Stimulated activated naive CD8-positive, alpha-beta T cell treated with anti-CD3 and anti-CD28 coated beads, Interleukin-15, amount 100 ng/mL, for 72 hours (primary cell): Measurements from ENCODE around the gene CNRIP1.

Source experiments
- ATAC-seq: fragments of 150-1000 bp; cut with Tn5 transposase; 2 replicates; pipeline ENCODE4 v1.10.0; 2021; ENCODE audit warnings: mild to moderate bottlenecking, moderate library complexity
- DNase-seq, 2 donors: peaks; one replicate each; pipeline ENCODE4 v3.0.0; 2021 to 2022
- H3K27ac Mint-ChIP-seq, 2 donors: one replicate each; pipeline ENCODE4 v1.8.0; 2022; ENCODE audit warnings: mild to moderate bottlenecking in 2 of 2, mixed read lengths in 2 of 2, moderate library complexity in 2 of 2
- H3K27me3 Mint-ChIP-seq: one replicate; pipeline ENCODE4 v1.8.0; 2022; ENCODE audit warnings: mixed read lengths
- H3K4me1 Mint-ChIP-seq: one replicate; pipeline ENCODE4 v1.8.0; 2022; ENCODE audit warnings: mild to moderate bottlenecking, mixed read lengths
- H3K4me3 Mint-ChIP-seq, 2 donors: one replicate each; pipeline ENCODE4 v1.8.0; 2022; ENCODE audit warnings: mild to moderate bottlenecking in 2 of 2, mixed read lengths in 2 of 2, moderate library complexity in 1 of 2
- H3K9me3 Mint-ChIP-seq, 2 donors: one replicate each; pipeline ENCODE4 v1.8.0; 2022; ENCODE audit warnings: mixed read lengths in 2 of 2

Gene CNRIP1

DNA sequence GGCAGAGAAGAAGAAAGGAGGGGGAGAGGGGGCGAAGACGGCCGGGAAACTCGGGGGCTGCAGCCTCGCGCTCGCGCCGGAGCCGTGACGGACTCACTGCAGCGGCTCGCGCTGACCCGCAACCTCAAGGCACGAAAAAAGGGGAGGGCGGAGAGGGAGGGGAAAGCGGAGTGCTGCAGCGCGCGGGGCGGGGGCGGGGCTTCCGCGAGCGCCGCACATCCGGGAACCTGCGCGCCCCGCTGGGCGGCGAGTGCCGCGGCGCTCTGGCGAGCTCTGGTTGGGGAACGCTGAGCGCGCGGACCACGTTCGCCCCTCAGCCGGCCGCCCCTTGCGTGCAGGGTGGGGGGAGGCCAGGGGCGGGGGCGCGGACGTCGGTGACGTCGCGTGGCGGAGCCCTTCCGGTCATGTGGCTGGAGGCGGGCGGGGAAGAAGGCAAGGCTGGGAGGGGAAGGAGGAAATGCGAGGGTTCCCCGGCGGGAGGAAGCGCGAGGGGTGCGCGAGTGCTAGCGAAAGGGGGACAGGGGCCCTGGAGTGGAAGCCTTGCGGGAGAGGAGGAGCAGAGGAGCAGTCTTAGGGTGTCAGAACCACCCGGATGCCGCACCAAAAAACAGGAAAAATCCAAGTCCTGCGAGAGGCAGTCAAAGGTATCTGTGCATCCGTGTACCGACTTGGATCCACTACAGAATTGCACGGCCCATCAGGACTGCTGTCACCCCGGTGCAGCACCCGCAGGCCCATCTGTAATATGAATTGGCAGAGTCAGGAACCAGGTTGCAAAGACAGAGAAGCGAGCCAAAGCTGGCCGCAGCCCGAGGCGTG, 67.1 kb downstream of the CNRIP1 start, which contains the start of gene PPP3R1:
Gene PPP3R1, minus strand, starts transcription at position 133 of the 819 bp plus-strand sequence. CDS start 405 bp downstream, outside the sequence.
- Mint-ChIP-seq H3K27ac (peak within 1 kb of the TSS; percentile 97 to 99), H3K9me3 (no peaks in the 10 kb centered on the region), H3K4me3 (peak within 1 kb of the TSS; percentile 96 to 97), H3K4me1 (peaks cover 21% of the 10 kb centered on the region), H3K27me3 (no peaks in the 10 kb centered on the region)
- DNase-seq (peak; percentile 94 to 96), ATAC-seq (peak; percentile 92)

- Mint-ChIP-seq H3K27ac (peak overlapping the region; percentile 97 to 99), H3K9me3 (no peaks in the 10 kb centered on the region), H3K27me3 (no peaks in the 10 kb centered on the region), H3K4me1 (peaks cover 21% of the 10 kb centered on the region), H3K4me3 (peak overlapping the region; percentile 96 to 97)
- peak; percentile 57 to 74 for DNase-seq
- peak; percentile 23 for ATAC-seq
Observed at GRCh38 chr2:68251855-68252399, 67.8 kb downstream of the CNRIP1 start.

GRCh38 chr2:68251187-68251854, 68.4 kb downstream of the CNRIP1 start:
- ATAC-seq (peak; percentile 73), DNase-seq (peak; percentile 69 to 81)
- Mint-ChIP-seq H3K27ac (peak overlapping the region; percentile 95 to 99), H3K4me3 (peak overlapping the region; percentile 87 to 97), H3K4me1 (peaks cover 21% of the 10 kb centered on the region), H3K27me3 (no peaks in the 10 kb centered on the region), H3K9me3 (no peaks in the 10 kb centered on the region)

DNA sequence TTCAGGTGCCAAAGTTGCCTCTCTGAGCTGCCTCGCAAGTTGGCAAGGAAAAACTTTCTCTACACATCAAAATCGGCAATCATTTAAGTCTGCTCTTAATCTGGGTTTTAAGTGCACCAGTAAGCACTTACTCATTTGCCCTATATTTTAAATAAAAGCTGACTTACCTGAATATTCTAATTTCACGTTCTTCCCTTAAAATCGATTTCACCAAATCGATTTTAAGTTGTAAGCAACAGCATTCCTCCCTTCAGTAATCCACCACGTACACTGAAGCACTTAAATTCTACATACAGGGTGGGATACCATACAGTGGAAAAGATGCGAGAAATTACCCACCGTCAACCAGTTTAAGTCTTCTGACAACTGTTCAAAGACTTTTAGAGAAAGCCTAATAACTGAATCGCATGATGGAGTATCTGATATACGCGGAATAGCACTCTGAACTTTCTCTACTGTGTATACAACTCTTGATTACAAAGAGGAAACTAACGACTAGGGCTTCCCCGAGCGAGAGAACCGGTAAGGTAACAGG, 69.0 kb downstream of the CNRIP1 start:
- ATAC-seq (no peak), DNase-seq (no peak)
- Mint-ChIP-seq H3K4me1 (peaks cover 21% of the 10 kb centered on the region), H3K9me3 (no peaks in the 10 kb centered on the region), H3K27ac (peak overlapping the region; percentile 95 to 99), H3K27me3 (no peaks in the 10 kb centered on the region), H3K4me3 (peak overlapping the region; percentile 87 to 97)

DNA sequence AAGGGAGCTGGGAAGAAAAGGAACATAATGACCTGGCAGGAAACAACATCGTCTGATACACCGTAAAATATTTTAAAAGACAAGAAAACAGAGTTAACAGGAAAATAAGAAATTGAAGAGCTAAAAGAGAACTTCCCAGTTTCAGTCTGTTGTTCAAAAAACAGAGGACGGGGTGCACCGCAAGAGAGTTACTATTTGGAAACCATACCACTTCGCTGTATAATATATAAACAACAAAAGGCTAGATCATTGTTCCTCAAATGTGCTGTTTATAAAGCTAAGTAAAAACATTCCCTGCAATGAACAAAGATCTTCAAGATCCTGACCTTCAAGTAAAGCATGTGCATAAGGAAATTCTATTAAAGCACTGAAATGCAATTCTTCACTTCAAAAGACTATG, 69.6 kb downstream of the CNRIP1 start:
- no peak for ATAC-seq
- Mint-ChIP-seq H3K27ac (peak overlapping the region in 1 of 2 donors; percentile 95), H3K9me3 (no peaks in the 10 kb centered on the region), H3K4me3 (peak overlapping the region; percentile 87 to 97), H3K27me3 (no peaks in the 10 kb centered on the region), H3K4me1 (peaks cover 18% of the 10 kb centered on the region)
- DNase-seq, result no peak

GRCh38 chr2:68248806-68249205, 70.9 kb downstream of the CNRIP1 start:
- peak overlapping the region in 1 of 2 donors; percentile 20 for H3K27ac Mint-ChIP-seq
- no peaks in the 10 kb centered on the region for H3K9me3 Mint-ChIP-seq
- H3K4me3 Mint-ChIP-seq, result no peak overlapping the region
- peaks cover 6% of the 10 kb centered on the region for H3K4me1 Mint-ChIP-seq
- no peaks in the 10 kb centered on the region for H3K27me3 Mint-ChIP-seq
- DNase-seq, result no peak
- ATAC-seq, result no peak

DNA sequence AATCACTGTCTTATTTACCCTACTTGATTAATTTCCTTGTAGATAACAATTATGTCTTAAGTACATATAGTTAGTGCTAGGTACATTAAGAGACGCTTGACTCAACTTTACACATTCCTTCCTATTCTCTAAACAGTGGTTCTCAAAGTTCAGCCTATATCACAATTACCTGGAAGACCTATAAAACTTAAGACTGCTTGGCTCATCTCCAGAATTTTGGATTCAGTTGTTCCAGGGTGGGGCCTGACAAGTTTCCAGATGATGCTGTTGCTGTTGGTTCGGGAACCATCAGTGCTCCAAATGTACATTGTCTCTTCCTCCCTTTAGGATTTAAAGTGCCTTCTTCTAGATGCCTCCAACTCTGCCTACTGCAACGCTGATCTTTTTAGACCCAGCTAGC, 71.4 kb downstream of the CNRIP1 start:
- no peaks in the 10 kb centered on the region for H3K27me3 Mint-ChIP-seq

GRCh38 chr2:68246396-68246795, 73.4 kb downstream of the CNRIP1 start:
- H3K9me3 Mint-ChIP-seq, result no peaks in the 10 kb centered on the region
- H3K27me3 Mint-ChIP-seq, result no peaks in the 10 kb centered on the region
- no peak overlapping the region for H3K4me3 Mint-ChIP-seq
- ATAC-seq (no peak), DNase-seq (no peak)
- peaks cover 7% of the 10 kb centered on the region for H3K4me1 Mint-ChIP-seq
- no peak overlapping the region for H3K27ac Mint-ChIP-seq

More for the DNA sequence above, 71.4 kb downstream of the CNRIP1 start:
- Mint-ChIP-seq H3K9me3 (no peaks in the 10 kb centered on the region), H3K4me1 (peaks cover 6% of the 10 kb centered on the region), H3K4me3 (no peak overlapping the region), H3K27ac (no peak overlapping the region)
- ATAC-seq (no peak), DNase-seq (no peak)

DNA sequence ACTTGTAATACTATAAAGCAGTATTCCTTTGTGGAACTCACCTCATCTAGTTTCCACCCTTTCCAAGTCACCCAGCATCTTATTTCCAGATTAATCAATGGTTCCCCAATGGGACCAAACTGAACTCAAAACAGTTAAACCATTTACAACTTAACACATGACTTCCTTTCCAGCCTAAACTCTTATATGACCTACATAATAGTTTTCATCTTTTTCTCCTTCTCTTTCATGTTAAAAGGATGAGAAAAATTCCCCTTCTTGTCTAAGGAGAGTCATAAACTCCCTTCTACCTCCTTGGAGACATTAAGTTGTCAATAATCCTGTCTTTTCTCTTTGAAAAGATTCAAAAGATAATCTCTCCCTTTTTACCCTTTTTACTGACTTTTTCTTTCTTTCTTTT, 74.1 kb downstream of the CNRIP1 start:
- no peak overlapping the region for H3K4me3 Mint-ChIP-seq

GRCh38 chr2:68245066-68245465, 74.7 kb downstream of the CNRIP1 start:
- H3K4me1 Mint-ChIP-seq, result peaks cover 19% of the 10 kb centered on the region
- H3K27me3 Mint-ChIP-seq, result no peaks in the 10 kb centered on the region
- no peak for ATAC-seq
- DNase-seq, result no peak
- H3K4me3 Mint-ChIP-seq, result no peak overlapping the region
- no peaks in the 10 kb centered on the region for H3K9me3 Mint-ChIP-seq
- H3K27ac Mint-ChIP-seq, result no peak overlapping the region

More for the DNA sequence above, 74.1 kb downstream of the CNRIP1 start:
- H3K4me1 Mint-ChIP-seq, result peaks cover 14% of the 10 kb centered on the region
- H3K9me3 Mint-ChIP-seq, result no peaks in the 10 kb centered on the region
- H3K27me3 Mint-ChIP-seq, result no peaks in the 10 kb centered on the region
- no peak for DNase-seq
- no peak overlapping the region for H3K27ac Mint-ChIP-seq
- ATAC-seq, result no peak

GRCh38 chr2:68244456-68244855, 75.3 kb downstream of the CNRIP1 start:
- no peak overlapping the region for H3K4me3 Mint-ChIP-seq
- H3K9me3 Mint-ChIP-seq, result no peaks in the 10 kb centered on the region
- DNase-seq (no peak), ATAC-seq (no peak)
- H3K4me1 Mint-ChIP-seq, result peaks cover 19% of the 10 kb centered on the region
- H3K27me3 Mint-ChIP-seq, result no peaks in the 10 kb centered on the region
- no peak overlapping the region for H3K27ac Mint-ChIP-seq
